ENCODE measurements around the gene GZMB.

The GZMB gene

GRCh38 chr14:24634158-24634557 is at the start of gene GZMB:
TSS of gene GZMB (minus strand) at chr14:24634190. CDS start at chr14:24634160, 30 bp downstream.
- TF ChIP-seq POLR2A (IDR thresholded peaks at IDR 0.05; ENCODE audit: low read depth, low read length), result no peak
- DNase-seq (ENCODE audit: insufficient read length, low spot score) (no peak), FAIRE-seq (no peak)

DNA sequence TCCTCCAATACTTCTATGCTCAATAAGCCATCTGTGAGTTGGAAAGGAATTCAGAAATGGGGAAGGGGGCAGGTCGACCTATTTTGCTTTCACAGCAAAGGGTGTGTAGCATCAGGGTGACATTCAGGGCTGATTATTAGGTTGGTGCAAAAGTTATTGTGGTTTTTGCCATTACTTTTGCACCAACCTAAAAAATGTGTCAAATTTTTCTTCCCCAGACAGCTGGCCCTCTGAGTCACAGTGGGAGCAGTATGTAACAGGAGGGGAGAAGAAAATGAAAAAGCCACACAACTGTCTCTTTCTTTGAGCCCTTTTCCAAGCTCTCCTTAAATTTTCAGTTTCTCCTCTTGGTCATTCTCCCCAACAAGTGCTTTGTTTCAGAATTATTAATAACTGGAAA is 47.1 kb upstream of the GZMB start:
- FAIRE-seq, result no peak
- DNase-seq (ENCODE audit: insufficient read length, low spot score), result no peak

DNA sequence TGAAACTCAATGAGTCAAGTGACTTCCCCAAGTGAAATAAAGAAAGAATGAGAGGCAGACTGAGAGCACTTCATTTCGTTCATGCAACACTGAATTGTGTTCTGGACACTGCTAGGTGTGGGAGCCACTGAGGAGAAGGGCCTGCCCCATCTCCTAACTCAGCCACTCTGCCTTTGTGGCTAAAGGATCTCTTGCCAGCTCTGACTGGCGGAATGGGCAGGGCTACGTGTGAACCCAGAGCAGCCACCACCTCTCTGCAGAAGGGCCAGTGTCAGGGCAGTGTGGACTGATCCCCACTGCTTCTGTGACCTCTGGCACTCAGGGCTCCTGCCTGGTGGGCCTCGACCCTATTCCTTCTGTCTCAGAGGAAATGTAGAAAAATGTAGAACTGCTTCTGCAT is 46.5 kb upstream of the GZMB start:
- no peak for TF ChIP-seq POLR2A (IDR thresholded peaks at IDR 0.05; ENCODE audit: low read depth, low read length)
- no peak for DNase-seq (ENCODE audit: insufficient read length, low spot score)
- FAIRE-seq, result no peak

More for the DNA sequence above, 47.1 kb upstream of the GZMB start:
- TF ChIP-seq POLR2A (IDR thresholded peaks at IDR 0.05; ENCODE audit: low read depth, low read length), result no peak

- DNase-seq (ENCODE audit: insufficient read length, low spot score), result no peak
- FAIRE-seq, result no peak
- no peak for TF ChIP-seq POLR2A (IDR thresholded peaks at IDR 0.05; ENCODE audit: low read depth, low read length)
These were observed 45.4 kb upstream of the GZMB start for GRCh38 chr14:24679248-24679961.

GRCh38 chr14:24678801-24679247 is 44.8 kb upstream of the GZMB start:
- peak; percentile 41 for DNase-seq (ENCODE audit: insufficient read length, low spot score)
- no peak for FAIRE-seq
- no peak for TF ChIP-seq POLR2A (IDR thresholded peaks at IDR 0.05; ENCODE audit: low read depth, low read length)

DNA sequence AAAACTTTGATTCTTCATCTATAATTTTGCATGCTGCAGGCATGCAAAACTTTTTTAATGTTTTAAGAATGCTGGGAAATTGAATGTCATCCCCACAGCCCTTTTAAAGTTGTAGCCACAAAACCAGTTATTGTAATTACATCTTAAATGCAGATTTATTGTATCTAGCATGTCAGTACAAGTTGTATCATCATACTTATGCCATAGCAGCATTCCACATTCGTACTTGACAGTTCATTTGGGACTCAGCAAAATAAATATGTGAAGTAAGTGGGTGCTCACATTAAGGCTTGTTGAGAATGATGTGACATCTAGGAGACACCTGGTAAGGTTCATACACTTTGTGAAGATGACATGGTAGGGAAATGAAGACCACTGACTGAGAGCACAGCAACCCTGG is 44.0 kb upstream of the GZMB start:
- no peak for TF ChIP-seq POLR2A (IDR thresholded peaks at IDR 0.05; ENCODE audit: low read depth, low read length)
- no peak for FAIRE-seq

DNA sequence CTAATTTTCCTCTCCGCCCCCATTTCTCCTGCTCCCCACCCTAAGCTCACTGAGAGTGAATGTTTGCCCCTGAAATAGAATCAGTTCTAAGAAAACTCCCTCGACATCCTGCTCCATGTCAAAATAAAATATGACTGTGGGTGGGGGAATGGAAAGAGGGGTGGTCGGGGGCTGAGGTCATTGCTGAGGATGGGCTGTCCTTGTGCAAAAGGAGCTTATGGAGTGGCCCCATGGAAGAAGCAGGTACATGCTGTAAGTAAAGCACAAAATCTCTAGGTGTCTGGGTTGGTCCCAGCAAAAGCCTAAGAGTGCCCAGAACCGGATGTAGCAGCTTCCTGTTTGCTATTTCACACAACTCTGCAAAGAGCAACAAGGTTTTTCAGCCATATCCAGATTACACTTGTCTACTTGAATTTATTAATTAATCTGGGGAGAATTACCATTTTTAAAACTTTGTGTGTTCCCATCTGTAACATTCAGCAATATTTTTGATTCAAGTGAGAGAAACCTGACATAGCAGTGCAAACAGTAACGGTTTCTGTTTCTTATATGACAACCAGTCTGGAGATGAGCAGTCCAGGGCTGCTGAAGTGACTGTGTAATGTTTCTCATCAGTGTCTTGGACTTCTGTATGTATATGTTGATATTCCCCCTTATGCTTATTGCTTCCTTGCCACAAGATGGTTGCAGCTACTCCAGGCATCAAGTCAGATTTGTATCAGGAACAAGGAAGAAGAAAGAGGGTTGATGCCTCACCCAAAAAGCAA is 40.4 kb upstream of the GZMB start:
- FAIRE-seq (no peak), DNase-seq (ENCODE audit: insufficient read length, low spot score) (no peak)
- TF ChIP-seq POLR2A (IDR thresholded peaks at IDR 0.05; ENCODE audit: low read depth, low read length), result no peak

More for the DNA sequence above, 44.0 kb upstream of the GZMB start:
- no peak for DNase-seq (ENCODE audit: insufficient read length, low spot score)

DNA sequence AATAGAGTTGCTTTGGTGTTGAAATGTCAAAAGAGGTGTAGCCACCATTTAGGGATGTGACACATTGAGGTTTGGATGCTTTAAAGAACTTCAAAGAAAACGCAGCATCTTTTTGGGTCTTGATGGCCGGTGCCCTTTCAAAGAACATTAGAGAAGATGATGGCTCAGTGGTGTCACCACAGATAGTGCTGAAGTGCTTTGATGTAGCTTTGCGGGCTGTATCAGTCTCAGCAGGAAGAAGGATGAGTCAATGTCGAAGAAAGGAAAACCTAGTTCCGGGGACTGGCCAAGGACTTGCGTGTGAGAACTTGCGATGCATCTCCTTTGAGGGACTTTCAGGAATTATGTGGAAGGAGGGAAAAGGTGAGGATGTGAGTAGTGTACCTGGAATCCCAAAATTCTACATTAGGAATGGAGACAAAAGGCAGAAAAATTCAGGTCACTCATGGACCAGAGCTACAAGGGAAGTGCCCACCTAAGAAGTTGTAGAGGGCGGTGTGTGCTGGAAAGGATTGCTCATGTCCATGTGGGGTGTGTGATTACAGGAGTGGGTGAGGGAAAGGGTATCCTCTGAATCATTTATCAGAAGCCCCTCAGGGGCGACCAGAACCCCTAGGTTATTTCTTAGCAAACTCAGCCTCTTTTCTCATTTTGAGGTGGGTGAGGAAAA is 39.7 kb upstream of the GZMB start:
- no peak for DNase-seq (ENCODE audit: insufficient read length, low spot score)
- FAIRE-seq, result no peak

GRCh38 chr14:24673059-24673458 is 39.1 kb upstream of the GZMB start:
- no peak for TF ChIP-seq POLR2A (IDR thresholded peaks at IDR 0.05; ENCODE audit: low read depth, low read length)
- FAIRE-seq, result no peak
- no peak for DNase-seq (ENCODE audit: insufficient read length, low spot score)

More for the DNA sequence above, 39.7 kb upstream of the GZMB start:
- TF ChIP-seq POLR2A (IDR thresholded peaks at IDR 0.05; ENCODE audit: low read depth, low read length), result no peak

GRCh38 chr14:24670594-24670993 is 36.6 kb upstream of the GZMB start:
- TF ChIP-seq POLR2A (IDR thresholded peaks at IDR 0.05; ENCODE audit: low read depth, low read length), result no peak
- DNase-seq (ENCODE audit: insufficient read length, low spot score), result no peak
- no peak for FAIRE-seq

DNA sequence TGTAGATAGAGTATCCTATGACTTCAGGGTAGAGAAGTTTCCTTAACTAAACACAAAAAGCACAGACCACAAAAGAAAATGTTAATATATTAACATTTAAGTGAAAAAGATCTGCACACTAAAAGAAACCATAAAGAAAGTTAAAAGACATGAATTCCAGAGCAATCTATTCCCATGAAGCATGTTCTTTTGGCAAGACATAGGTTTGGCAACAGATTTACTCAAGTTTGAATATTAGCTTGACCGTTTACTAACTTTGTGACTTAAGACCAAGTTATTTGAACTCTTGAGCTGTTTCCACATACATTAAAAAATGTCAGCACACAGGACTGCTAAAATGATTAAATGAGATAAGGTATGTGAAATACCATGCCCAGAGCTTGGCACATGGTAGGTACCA is 35.7 kb upstream of the GZMB start:
- TF ChIP-seq POLR2A (IDR thresholded peaks at IDR 0.05; ENCODE audit: low read depth, low read length), result no peak
- FAIRE-seq (no peak), DNase-seq (ENCODE audit: insufficient read length, low spot score) (no peak)

GRCh38 chr14:24665440-24665991 is 31.5 kb upstream of the GZMB start:
- DNase-seq (ENCODE audit: insufficient read length, low spot score) (no peak), FAIRE-seq (no peak)
- TF ChIP-seq POLR2A (IDR thresholded peaks at IDR 0.05; ENCODE audit: low read depth, low read length), result no peak

DNA sequence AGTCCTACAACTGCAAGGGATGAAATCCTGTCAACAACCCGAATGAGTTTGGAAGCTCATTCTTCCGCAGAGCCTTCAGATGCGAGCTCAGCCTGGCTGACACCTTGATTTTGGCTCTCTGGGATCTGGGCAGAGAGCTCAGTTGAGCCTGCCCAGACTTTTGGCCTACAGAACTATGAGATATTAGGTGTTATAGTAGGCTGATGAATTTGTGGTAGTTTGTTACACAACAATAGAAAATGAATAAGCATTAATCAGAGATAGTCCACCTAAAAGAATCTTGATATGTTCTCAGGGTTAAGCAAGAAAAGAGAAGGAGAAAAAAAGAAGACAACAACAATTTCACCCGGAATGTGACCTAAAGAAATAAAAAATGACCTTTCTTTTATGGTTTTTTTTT is 30.4 kb upstream of the GZMB start:
- FAIRE-seq (no peak), DNase-seq (ENCODE audit: insufficient read length, low spot score) (no peak)
- no peak for TF ChIP-seq POLR2A (IDR thresholded peaks at IDR 0.05; ENCODE audit: low read depth, low read length)

DNA sequence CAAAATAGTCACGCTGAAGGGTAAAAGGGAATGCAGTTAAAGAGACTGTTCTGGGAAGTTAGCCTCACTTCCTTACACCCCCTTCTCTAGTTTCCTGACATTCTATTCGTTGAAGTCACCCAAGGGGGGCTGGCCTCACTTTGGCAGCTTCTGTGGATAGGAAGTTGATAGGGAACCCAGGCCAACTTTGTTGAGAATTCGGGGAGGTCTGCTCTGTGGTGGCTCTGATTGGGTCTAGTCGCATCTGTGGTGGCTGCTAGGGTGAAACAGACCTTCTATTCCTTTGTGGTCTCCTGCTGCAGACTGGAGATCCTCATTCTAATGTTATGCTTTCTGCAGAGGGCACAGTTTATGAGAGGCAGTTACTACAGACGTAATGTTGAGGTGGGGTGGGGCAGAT is 28.8 kb upstream of the GZMB start:
- TF ChIP-seq POLR2A (IDR thresholded peaks at IDR 0.05; ENCODE audit: low read depth, low read length), result no peak
- FAIRE-seq, result no peak
- DNase-seq (ENCODE audit: insufficient read length, low spot score), result no peak
